ENCODE results near the gene HDAC7.

The HDAC7 gene

GRCh38 chr12:47791351-47791746 is 28.4 kb downstream of the HDAC7 start:
- H3K9ac ChIP-seq (ENCODE audit: low read depth, low read length, poor library complexity, severe bottlenecking), result no peak overlapping the region
- H3K79me2 ChIP-seq (ENCODE audit: insufficient read depth, low read length), result no peaks in the 10 kb centered on the region
- no peaks in the 10 kb centered on the region for H3K9me2 ChIP-seq (replicated peaks; ENCODE audit: low read depth, low read length)
- no peaks in the 10 kb centered on the region for H3F3A ChIP-seq (ENCODE audit: low read depth)
- H2AFZ ChIP-seq (ENCODE audit: low read length), result no peak overlapping the region
- TF ChIP-seq EZH2phosphoT487 (IDR thresholded peaks at IDR 0.05; ENCODE audit: borderline replicate concordance), result no peak
- TF ChIP-seq CTCF (conservative IDR thresholded peaks at IDR 0.05; ENCODE audit: low read length), result no peak
- H3K36me3 ChIP-seq (ENCODE audit: insufficient read depth, low read length), result peaks cover 99% of the 10 kb centered on the region
- no peak overlapping the region for H3K4me3 ChIP-seq (ENCODE audit: low read length, poor library complexity, severe bottlenecking)
- H3K4me1 ChIP-seq (ENCODE audit: insufficient read depth, low read length, poor library complexity, severe bottlenecking), result no peaks in the 10 kb centered on the region
- no peaks in the 10 kb centered on the region for H3K9me3 ChIP-seq (ENCODE audit: insufficient read depth, low read depth, low read length)
- H3K4me2 ChIP-seq (ENCODE audit: low read depth, low read length, poor library complexity, severe bottlenecking), result no peak overlapping the region
- H3K27me3 ChIP-seq (ENCODE audit: insufficient read depth, low read length, poor library complexity, severe bottlenecking), result no peaks in the 10 kb centered on the region
- no peaks in the 10 kb centered on the region for H4K20me1 ChIP-seq (ENCODE audit: insufficient read depth, low read length, poor library complexity, severe bottlenecking)

GRCh38 chr12:47790676-47791350 is 28.9 kb downstream of the HDAC7 start:
- H4K20me1 ChIP-seq (ENCODE audit: insufficient read depth, low read length, poor library complexity, severe bottlenecking), result no peaks in the 10 kb centered on the region
- no peaks in the 10 kb centered on the region for H3K27me3 ChIP-seq (ENCODE audit: insufficient read depth, low read length, poor library complexity, severe bottlenecking)
- no peaks in the 10 kb centered on the region for H3K79me2 ChIP-seq (ENCODE audit: insufficient read depth, low read length)
- TF ChIP-seq EZH2phosphoT487 (IDR thresholded peaks at IDR 0.05; ENCODE audit: borderline replicate concordance) (no peak), CTCF (conservative IDR thresholded peaks at IDR 0.05; ENCODE audit: low read length) (no peak)
- H3K9ac ChIP-seq (ENCODE audit: low read depth, low read length, poor library complexity, severe bottlenecking), result no peak overlapping the region
- peaks cover 100% of the 10 kb centered on the region for H3K36me3 ChIP-seq (ENCODE audit: insufficient read depth, low read length)
- H3K9me3 ChIP-seq (ENCODE audit: insufficient read depth, low read depth, low read length), result no peaks in the 10 kb centered on the region
- H3K4me1 ChIP-seq (ENCODE audit: insufficient read depth, low read length, poor library complexity, severe bottlenecking), result no peaks in the 10 kb centered on the region
- H3K4me2 ChIP-seq (ENCODE audit: low read depth, low read length, poor library complexity, severe bottlenecking), result no peak overlapping the region
- H3K9me2 ChIP-seq (replicated peaks; ENCODE audit: low read depth, low read length), result no peaks in the 10 kb centered on the region
- no peaks in the 10 kb centered on the region for H3F3A ChIP-seq (ENCODE audit: low read depth)
- H3K4me3 ChIP-seq (ENCODE audit: low read length, poor library complexity, severe bottlenecking), result no peak overlapping the region
- H2AFZ ChIP-seq (ENCODE audit: low read length), result no peak overlapping the region

- H3K79me2 ChIP-seq (ENCODE audit: insufficient read depth, low read length), result no peaks in the 10 kb centered on the region
- no peaks in the 10 kb centered on the region for H3K27me3 ChIP-seq (ENCODE audit: insufficient read depth, low read length, poor library complexity, severe bottlenecking)
- H3K4me3 ChIP-seq (ENCODE audit: low read length, poor library complexity, severe bottlenecking), result no peak overlapping the region
- H3K4me2 ChIP-seq (ENCODE audit: low read depth, low read length, poor library complexity, severe bottlenecking), result no peak overlapping the region
- H3K9ac ChIP-seq (ENCODE audit: low read depth, low read length, poor library complexity, severe bottlenecking), result no peak overlapping the region
- H3K4me1 ChIP-seq (ENCODE audit: insufficient read depth, low read length, poor library complexity, severe bottlenecking), result no peaks in the 10 kb centered on the region
- TF ChIP-seq EZH2phosphoT487 (IDR thresholded peaks at IDR 0.05; ENCODE audit: borderline replicate concordance), result no peak
- no peaks in the 10 kb centered on the region for H3K9me2 ChIP-seq (replicated peaks; ENCODE audit: low read depth, low read length)
- H3K9me3 ChIP-seq (ENCODE audit: insufficient read depth, low read depth, low read length), result no peaks in the 10 kb centered on the region
- H4K20me1 ChIP-seq (ENCODE audit: insufficient read depth, low read length, poor library complexity, severe bottlenecking), result no peaks in the 10 kb centered on the region
- H3F3A ChIP-seq (ENCODE audit: low read depth), result no peaks in the 10 kb centered on the region
- H3K36me3 ChIP-seq (ENCODE audit: insufficient read depth, low read length), result peaks cover 100% of the 10 kb centered on the region
- no peak overlapping the region for H2AFZ ChIP-seq (ENCODE audit: low read length)
These were observed 29.8 kb downstream of the HDAC7 start for GRCh38 chr12:47789712-47790489.
